DOHH2 (cell line): ENCODE data around the gene AJAP1.

Source experiments
- H3F3A ChIP-seq: fragments of 200-600 bp; sonication (generic), shearing (Covaris generic); 2 replicates; pipeline ENCODE4 v1.6.0; 2016; ENCODE audit warnings: antibody characterized with exemption, mild to moderate bottlenecking; ENCODE audit not compliant: control insufficient read depth, insufficient read depth
- H3K27ac ChIP-seq: fragments of 200-600 bp; sonication (generic); 2 replicates; pipeline ENCODE4 v1.5.1; 2014; ENCODE audit warnings: low read depth, mild to moderate bottlenecking, low read length, moderate library complexity
- H3K27me3 ChIP-seq: fragments of 200-600 bp; sonication (generic); 2 replicates; pipeline ENCODE4 v1.6.1; 2014; ENCODE audit warnings: mild to moderate bottlenecking, low read length, mixed read lengths; ENCODE audit not compliant: control insufficient read depth
- H3K36me3 ChIP-seq: fragments of 200-600 bp; sonication (generic); 2 replicates; pipeline ENCODE4 v1.6.1; 2014; ENCODE audit warnings: mild to moderate bottlenecking, low read length, moderate library complexity, mixed read lengths; ENCODE audit not compliant: control insufficient read depth
- H3K4me1 ChIP-seq: fragments of 200-600 bp; sonication (generic); 2 replicates; pipeline ENCODE4 v1.6.1; 2014; ENCODE audit warnings: mild to moderate bottlenecking, low read length, mixed read lengths; ENCODE audit not compliant: control insufficient read depth
- H3K4me2 ChIP-seq: fragments of 200-600 bp; sonication (generic); 2 replicates; pipeline ENCODE4 v1.6.0; 2014; ENCODE audit warnings: mild to moderate bottlenecking, low read length, moderate library complexity
- H3K4me3 ChIP-seq: fragments of 200-600 bp; sonication (generic); 2 replicates; pipeline ENCODE4 v1.5.1; 2014; ENCODE audit warnings: mild to moderate bottlenecking, low read length, mixed read lengths
- H3K79me2 ChIP-seq: fragments of 200-600 bp; sonication (generic); 2 replicates; pipeline ENCODE4 v1.6.1; 2014; ENCODE audit warnings: mild to moderate bottlenecking, low read length, mixed read lengths; ENCODE audit not compliant: control insufficient read depth
- H3K9me2 ChIP-seq: fragments of 200-600 bp; sonication (generic); replicated peaks from 2 replicates; pipeline ENCODE4 v1.6.1; 2014; ENCODE audit warnings: mild to moderate bottlenecking, low read length, mixed read lengths; ENCODE audit not compliant: control insufficient read depth
- H3K9me3 ChIP-seq: fragments of 200-600 bp; sonication (generic); 2 replicates; pipeline ENCODE4 v1.6.1; 2014; ENCODE audit warnings: antibody characterized with exemption, low read length, mixed read lengths; ENCODE audit not compliant: control insufficient read depth, insufficient read depth
- H4K20me1 ChIP-seq: fragments of 200-600 bp; sonication (generic); 2 replicates; pipeline ENCODE4 v1.6.0; 2014; ENCODE audit warnings: low read depth, mild to moderate bottlenecking, antibody characterized with exemption, low read length, moderate library complexity; ENCODE audit not compliant: control insufficient read depth, insufficient read depth
- EZH2phosphoT487 ChIP-seq: fragments of 200-600 bp; sonication (generic); IDR thresholded peaks from 2 replicates; pipeline ENCODE4 v1.6.1; 2017; ENCODE audit warnings: borderline replicate concordance, mild to moderate bottlenecking, antibody characterized with exemption, low read length, moderate library complexity, mixed read lengths
- TF ChIP-seq, protein P1 (sequence below): fragments of 200-600 bp; sonication (generic); IDR thresholded peaks from one replicate; pipeline ENCODE4 v1.5.1; 2014; ENCODE audit warnings: antibody characterized with exemption, mild to moderate bottlenecking, low read depth, low read length; ENCODE audit not compliant: poor library complexity, severe bottlenecking

AJAP1 gene

DNA sequence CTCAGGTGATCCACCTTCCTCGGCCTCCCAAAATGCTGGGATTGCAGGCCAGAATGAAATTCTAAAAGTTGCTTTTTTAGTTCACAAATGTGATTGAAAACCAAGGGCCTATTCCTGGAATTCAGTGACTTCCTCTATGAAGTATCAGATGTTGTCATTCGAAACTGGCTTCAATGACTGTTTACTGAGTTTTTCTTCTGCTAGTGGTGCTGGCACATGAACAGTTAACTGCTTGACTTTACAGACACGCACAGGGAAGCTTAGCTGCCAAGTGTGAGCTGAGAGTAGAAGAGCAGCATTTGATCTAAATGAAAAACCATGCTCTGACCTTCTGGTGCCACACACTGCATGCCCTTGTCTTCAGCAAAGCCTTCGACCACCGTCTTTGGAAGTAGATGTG is 32.8 kb upstream of the AJAP1 start:
- H3K36me3 ChIP-seq: no peaks in the 10 kb centered on the region
- H3K9me2 ChIP-seq: no peaks in the 10 kb centered on the region
- no peaks in the 10 kb centered on the region for H3K9me3 ChIP-seq
- H3K79me2 ChIP-seq: no peaks in the 10 kb centered on the region
- TF ChIP-seq EZH2phosphoT487: no peak
- TF ChIP-seq, protein P1, sequence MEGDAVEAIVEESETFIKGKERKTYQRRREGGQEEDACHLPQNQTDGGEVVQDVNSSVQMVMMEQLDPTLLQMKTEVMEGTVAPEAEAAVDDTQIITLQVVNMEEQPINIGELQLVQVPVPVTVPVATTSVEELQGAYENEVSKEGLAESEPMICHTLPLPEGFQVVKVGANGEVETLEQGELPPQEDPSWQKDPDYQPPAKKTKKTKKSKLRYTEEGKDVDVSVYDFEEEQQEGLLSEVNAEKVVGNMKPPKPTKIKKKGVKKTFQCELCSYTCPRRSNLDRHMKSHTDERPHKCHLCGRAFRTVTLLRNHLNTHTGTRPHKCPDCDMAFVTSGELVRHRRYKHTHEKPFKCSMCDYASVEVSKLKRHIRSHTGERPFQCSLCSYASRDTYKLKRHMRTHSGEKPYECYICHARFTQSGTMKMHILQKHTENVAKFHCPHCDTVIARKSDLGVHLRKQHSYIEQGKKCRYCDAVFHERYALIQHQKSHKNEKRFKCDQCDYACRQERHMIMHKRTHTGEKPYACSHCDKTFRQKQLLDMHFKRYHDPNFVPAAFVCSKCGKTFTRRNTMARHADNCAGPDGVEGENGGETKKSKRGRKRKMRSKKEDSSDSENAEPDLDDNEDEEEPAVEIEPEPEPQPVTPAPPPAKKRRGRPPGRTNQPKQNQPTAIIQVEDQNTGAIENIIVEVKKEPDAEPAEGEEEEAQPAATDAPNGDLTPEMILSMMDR: no peak
- no peaks in the 10 kb centered on the region for H4K20me1 ChIP-seq
- H3K27me3 ChIP-seq: no peaks in the 10 kb centered on the region
- no peak overlapping the region for H3K4me3 ChIP-seq
- H3F3A ChIP-seq: no peaks in the 10 kb centered on the region
- no peaks in the 10 kb centered on the region for H3K4me1 ChIP-seq
- no peak overlapping the region for H3K4me2 ChIP-seq
- no peak overlapping the region for H3K27ac ChIP-seq

DNA sequence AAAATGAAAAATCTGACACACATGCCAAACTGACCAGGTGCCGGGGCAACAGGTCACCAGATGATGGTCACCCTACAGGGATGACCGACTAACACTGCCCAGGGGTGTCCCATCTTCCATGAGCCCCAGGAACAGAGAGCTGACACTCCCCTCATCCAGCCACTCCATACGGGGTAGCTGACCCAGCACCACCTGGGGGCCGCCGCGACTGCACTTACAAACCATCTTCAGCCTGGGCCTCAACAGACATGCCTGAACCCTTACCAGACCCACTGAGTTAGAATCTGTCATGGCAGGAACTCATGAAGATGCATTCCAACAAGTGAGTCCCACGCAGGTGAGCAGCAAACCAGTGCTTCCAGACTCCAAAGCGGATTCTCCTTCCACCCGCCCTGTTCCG is 31.6 kb upstream of the AJAP1 start:
- no peak for TF ChIP-seq EZH2phosphoT487
- TF ChIP-seq, protein P1: no peak
- Histone ChIP-seq H3K36me3 (no peaks in the 10 kb centered on the region), H3F3A (no peaks in the 10 kb centered on the region), H3K9me3 (no peaks in the 10 kb centered on the region), H3K4me3 (no peak overlapping the region), H3K4me1 (no peaks in the 10 kb centered on the region), H3K27ac (no peak overlapping the region), H4K20me1 (no peaks in the 10 kb centered on the region), H3K27me3 (no peaks in the 10 kb centered on the region), H3K79me2 (no peaks in the 10 kb centered on the region), H3K9me2 (no peaks in the 10 kb centered on the region), H3K4me2 (no peak overlapping the region)

DNA sequence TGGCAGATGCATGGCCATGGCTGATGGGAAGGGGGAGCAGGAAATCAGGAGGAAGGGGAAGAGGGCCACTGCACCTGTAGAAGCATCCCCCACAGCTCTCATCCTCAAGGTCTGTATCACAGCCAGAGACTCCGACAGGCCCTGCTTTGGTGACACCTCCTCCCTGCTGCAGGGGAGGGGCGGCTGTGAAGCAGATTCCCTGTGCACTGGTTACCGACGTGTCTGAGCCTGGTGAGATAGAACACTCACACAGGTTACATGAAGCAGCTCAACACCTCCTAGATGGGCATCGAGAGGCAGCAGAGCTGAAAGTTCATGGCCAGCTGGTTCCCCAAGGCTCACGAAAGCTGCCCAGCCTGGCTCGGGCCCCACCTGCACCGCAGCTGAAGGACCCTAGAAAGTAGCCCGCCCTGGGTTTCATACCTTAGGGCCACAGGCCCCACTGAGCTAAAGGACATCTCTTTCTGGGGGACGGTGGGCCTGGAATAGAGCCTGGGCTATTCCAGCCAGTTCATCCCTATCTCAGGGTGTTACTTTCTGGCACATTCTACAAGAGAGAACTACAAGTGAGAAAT is 30.2 kb upstream of the AJAP1 start:
- Histone ChIP-seq H3K79me2 (no peaks in the 10 kb centered on the region), H3K4me2 (no peak overlapping the region), H3K4me3 (no peak overlapping the region), H3F3A (no peaks in the 10 kb centered on the region), H4K20me1 (no peaks in the 10 kb centered on the region), H3K4me1 (no peaks in the 10 kb centered on the region; the same call in 1 of the 2 replicates), H3K27me3 (no peaks in the 10 kb centered on the region), H3K9me2 (no peaks in the 10 kb centered on the region), H3K27ac (no peak overlapping the region), H3K36me3 (no peaks in the 10 kb centered on the region), H3K9me3 (no peaks in the 10 kb centered on the region)
- TF ChIP-seq EZH2phosphoT487: no peak
- TF ChIP-seq, protein P1: no peak
